ENCODE results near the gene VASH2.
A peak's percentile ranks its signal among the peaks of the same experiment; 100 is the strongest.

VASH2 gene

GRCh38 chr1:212951126-212951946 is 995 bp downstream of the VASH2 start:
- H3K4me3 ChIP-seq (ENCODE audit: low read depth, low read length), result peak overlapping the region; percentile 65
- TF ChIP-seq CTCF (IDR thresholded peaks at IDR 0.05; ENCODE audit: low read depth, low read length), result no peak
- in situ Hi-C loops (cut with HindIII; ENCODE audit: low sequenced_read_pairs), result no loop called here
- no peak for DNase-seq (ENCODE audit: low read depth, low spot score)

- in situ Hi-C loops (cut with HindIII; ENCODE audit: low sequenced_read_pairs), result no loop called here
- peak overlapping the region; percentile 65 for H3K4me3 ChIP-seq (ENCODE audit: low read depth, low read length)
- no peak for TF ChIP-seq CTCF (IDR thresholded peaks at IDR 0.05; ENCODE audit: low read depth, low read length)
- no peak for DNase-seq (ENCODE audit: low read depth, low spot score)
These were observed 1.8 kb downstream of the VASH2 start for GRCh38 chr1:212951947-212952640.

GRCh38 chr1:212952641-212952976 is 2.3 kb downstream of the VASH2 start:
- no peak for DNase-seq (ENCODE audit: low read depth, low spot score)

GRCh38 chr1:212953321-212953720 is 3.0 kb downstream of the VASH2 start:
- no peak for DNase-seq (ENCODE audit: low read depth, low spot score)
- in situ Hi-C loops (cut with HindIII; ENCODE audit: low sequenced_read_pairs), result no loop called here
- no peak for TF ChIP-seq CTCF (IDR thresholded peaks at IDR 0.05; ENCODE audit: low read depth, low read length)
- no peak overlapping the region for H3K4me3 ChIP-seq (ENCODE audit: low read depth, low read length)

More at GRCh38 chr1:212952641-212952976, 2.3 kb downstream of the VASH2 start:
- in situ Hi-C loops (cut with HindIII; ENCODE audit: low sequenced_read_pairs), result no loop called here
- no peak for TF ChIP-seq CTCF (IDR thresholded peaks at IDR 0.05; ENCODE audit: low read depth, low read length)
- H3K4me3 ChIP-seq (ENCODE audit: low read depth, low read length), result no peak overlapping the region

GRCh38 chr1:212954514-212954913 is 4.2 kb downstream of the VASH2 start:
- in situ Hi-C loops (cut with HindIII; ENCODE audit: low sequenced_read_pairs), result no loop called here
- no peak for DNase-seq (ENCODE audit: low read depth, low spot score)
- H3K4me3 ChIP-seq (ENCODE audit: low read depth, low read length), result no peak overlapping the region
- no peak for TF ChIP-seq CTCF (IDR thresholded peaks at IDR 0.05; ENCODE audit: low read depth, low read length)

GRCh38 chr1:212955098-212955497 is 4.8 kb downstream of the VASH2 start:
- in situ Hi-C loops (cut with HindIII; ENCODE audit: low sequenced_read_pairs), result no loop called here
- H3K4me3 ChIP-seq (ENCODE audit: low read depth, low read length), result no peak overlapping the region
- TF ChIP-seq CTCF (IDR thresholded peaks at IDR 0.05; ENCODE audit: low read depth, low read length), result no peak
- no peak for DNase-seq (ENCODE audit: low read depth, low spot score)

Measured in astrocyte of the spinal cord (primary cell).